HS-27A (cell line): ENCODE data around the gene TUBA4B.

Source experiments
- DNase-seq: peaks from one replicate; pipeline ENCODE4 v3.0.0-alpha.2; 2012; ENCODE audit warnings: low read depth, missing footprints

TUBA4B gene

GRCh38 chr2:219218732-219219701 is 34.0 kb upstream of the TUBA4B start, which contains the start of gene ABCB6:
TSS of gene ABCB6 (minus strand) at chr2:219218958. CDS start at chr2:219218673, 285 bp downstream.
- peak; percentile 55 for DNase-seq

DNA sequence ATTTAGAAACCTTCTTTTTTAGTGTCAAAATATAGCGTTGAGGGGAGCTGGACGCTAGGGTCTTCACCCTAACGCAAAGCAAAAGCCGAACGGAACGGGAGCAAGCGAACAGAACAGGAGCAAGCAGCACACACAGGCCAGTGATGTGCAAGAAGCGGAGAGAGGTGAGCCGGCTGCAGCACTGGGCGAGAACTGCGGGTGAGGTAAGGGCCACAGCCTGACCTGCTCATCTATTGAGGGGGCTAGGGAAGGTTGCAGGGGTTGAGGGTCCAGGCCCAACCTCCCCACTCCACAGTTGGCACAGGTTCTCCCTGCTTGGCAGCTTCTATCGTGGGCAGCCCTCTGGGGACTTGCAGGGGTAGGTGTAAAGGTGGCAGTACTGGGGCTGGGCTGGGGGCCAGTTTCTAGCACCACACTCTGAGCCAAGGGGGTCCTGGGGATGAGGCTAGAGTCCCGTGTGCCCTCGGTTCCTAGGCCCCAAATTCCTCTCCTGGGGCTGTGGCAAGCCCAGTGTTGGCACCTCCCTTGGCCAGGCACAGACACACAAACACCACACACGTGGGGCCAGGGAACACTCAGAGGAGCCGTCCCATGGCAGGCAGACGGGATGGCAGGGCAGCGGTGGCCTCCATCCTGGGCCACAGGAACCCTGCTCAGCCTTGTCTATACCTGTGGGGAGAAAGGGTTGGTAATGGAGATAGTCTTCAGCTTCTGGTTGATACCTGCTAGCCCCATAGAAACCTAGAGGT is 33.1 kb upstream of the TUBA4B start:
- no peak for DNase-seq

GRCh38 chr2:219220652-219221402 is 32.2 kb upstream of the TUBA4B start:
- DNase-seq, result no peak

GRCh38 chr2:219221957-219222518 is 31.0 kb upstream of the TUBA4B start:
- DNase-seq, result no peak

GRCh38 chr2:219223831-219224610 is 29.0 kb upstream of the TUBA4B start:
- no peak for DNase-seq

DNA sequence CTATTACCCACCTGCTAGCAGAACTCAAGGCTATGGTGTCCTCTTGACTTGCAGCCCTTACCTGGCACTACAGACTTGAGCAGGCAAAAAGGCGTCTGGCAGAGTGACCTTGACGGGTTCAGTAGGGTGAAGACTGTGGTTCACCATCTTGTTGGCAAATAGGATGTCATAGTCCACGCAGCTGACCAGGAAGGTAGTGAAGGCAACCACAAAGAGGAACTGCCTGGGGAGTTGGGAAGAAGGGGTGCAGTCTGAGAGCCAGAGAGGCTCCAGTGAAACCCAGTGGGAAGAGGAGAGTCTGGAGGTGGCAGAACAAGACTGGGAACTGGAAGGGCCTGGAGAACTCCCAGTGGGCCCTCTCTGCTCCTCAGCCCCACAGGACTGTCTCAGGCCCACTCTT is 27.7 kb upstream of the TUBA4B start:
- no peak for DNase-seq

DNA sequence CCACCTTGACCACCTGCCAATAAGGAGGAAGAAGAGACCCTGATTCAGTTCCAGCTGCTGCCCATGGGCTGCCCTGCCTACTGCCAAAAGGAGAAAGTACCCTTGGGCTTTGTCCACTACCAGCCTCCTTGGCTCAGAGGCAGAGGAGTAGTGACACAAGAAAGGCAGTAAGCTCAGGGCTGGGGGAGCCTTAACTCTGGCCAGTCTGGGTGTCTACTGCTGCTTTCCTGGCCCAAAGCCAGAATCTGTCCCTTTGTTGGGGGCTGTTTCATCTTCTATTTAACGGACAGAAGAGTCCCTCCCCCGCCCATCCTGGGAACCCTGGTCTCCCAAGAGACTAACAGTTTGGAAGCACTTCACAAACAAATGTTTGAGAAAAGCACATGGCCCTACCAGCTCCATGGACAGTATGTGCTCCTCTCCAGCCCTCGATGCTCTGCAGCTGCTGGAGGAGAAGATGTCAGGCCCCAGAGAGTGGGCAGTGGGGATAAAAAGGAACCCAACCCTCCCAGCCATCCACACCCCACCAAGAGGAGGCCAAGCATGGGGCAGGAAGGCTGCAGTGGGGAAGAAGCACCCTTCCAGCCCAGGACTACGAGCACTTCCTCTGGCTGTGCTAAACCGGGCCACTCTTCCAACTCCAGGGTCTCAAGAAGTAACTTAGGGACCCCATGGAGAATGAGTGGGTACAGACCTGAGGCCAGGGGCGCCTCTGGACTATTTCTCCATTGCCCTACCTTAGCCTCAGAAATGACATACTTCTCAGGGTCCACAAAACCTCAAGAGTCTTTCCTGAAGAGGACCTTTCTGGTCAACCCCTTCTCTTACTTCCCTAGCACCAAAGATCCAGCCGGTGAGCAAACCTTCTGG is 24.8 kb upstream of the TUBA4B start:
- DNase-seq, result no peak

- no peak for DNase-seq
These were observed 24.1 kb upstream of the TUBA4B start for GRCh38 chr2:219228911-219229304.

DNA sequence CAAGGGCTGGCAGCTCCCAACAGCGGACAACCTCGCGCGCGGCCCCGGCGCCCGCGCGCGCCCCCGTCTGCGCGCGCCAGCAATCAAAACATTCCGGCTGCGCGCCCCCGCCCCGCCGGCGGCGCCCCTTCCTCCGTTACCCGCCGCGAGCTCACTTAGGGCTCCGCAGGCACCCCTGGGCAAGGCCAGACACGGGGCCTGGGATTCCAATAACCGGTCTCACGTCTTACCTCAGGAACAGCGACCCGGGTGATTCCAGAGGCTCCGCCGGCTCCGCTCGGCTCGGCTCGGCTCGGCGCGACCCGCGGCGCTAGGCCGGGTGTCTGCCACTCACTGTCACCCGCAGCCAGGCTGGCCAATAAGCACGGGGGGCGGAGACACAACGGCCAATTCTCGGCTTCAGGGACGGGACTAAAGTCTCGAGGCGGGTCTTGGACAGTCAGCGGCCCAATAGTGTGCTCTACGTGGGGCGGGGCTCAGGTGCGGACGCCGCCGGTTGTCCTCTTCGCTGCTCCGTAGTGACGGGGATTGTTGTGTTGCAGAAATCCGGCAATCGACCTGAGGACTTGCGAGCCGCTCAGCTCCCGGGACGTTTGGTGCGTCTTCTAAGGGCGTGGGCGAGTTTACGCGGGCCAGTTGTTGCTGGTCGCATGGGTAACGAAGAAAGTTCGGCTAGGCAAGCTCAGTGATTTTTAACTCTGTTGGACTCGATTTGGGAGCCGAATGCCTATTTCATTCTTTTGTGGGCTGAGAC is 23.6 kb upstream of the TUBA4B start, which contains the start of the genes ANKZF1 and ATG9A:
ANKZF1 (plus strand) TSS at position 502 of the 754 bp plus-strand sequence. CDS start 452 bp downstream, outside the sequence.
ATG9A (minus strand) TSS at position 332 of the 754 bp plus-strand sequence. CDS start 1,612 bp downstream, outside the sequence.
- DNase-seq, result peak; percentile 74

GRCh38 chr2:219230059-219230540 is 22.9 kb upstream of the TUBA4B start:
- no peak for DNase-seq

DNA sequence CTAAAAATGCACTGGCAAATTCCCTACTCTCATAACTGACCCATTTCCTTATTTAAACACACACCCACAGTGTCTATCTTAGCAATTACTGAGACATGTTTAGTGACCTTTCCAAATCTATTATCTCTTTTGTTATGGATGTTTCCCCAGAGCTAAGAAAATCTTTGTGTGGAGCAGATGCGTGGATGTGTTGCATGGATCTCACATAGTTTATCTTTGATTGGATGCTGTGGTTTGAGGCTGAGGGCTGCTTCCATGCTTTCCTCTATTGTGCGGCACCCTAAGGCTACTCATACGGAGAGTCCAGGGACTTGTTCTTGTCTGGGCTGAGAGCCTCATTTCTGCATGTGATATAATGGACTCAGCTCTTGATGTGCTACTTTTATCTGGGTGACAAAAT is 18.7 kb upstream of the TUBA4B start:
- no peak for DNase-seq

- no peak for DNase-seq
These were observed 9.7 kb upstream of the TUBA4B start for GRCh38 chr2:219243291-219243761.

- no peak for DNase-seq
These were observed 8.3 kb upstream of the TUBA4B start for GRCh38 chr2:219244789-219245147.

DNA sequence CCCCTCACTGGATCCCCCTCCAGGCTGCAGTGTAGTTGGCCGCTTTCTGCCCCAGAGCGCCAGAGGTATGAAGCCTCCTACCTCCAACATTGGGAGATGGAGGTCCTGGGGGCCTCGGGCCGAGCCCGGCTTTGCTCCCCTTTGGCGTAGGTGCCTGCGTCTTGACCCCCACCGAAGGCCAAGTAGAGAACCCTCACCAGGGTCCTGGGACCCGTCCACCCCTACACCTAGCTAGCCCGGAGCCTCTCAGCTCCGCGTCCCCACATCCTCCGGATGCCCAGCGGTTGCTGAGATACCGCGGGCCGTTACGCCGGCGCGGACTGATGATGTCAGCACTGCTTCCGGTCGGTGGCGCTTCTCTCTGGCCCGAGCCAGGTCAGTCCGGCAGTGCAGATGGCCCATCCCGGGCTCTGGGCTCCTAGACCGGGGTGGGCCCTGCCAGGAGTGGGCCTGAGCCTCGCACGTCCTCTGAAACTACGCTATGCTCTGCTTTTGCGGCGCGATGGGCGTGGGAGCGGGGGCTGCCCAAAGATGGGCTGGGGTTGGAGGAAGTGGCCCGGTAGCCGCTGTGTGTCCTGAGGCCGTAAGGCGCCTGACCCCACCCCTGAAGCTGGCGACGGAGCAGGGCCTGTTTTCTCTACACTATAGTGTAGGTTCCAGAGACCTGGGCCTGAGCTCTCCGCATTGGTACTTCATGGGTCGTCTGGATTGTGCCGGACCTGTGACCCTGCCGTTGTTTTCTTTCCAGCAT is 7.7 kb upstream of the TUBA4B start, which contains the start of the genes GLB1L and STK16:
GLB1L (minus strand) TSS at position 297 of the 751 bp plus-strand sequence. CDS start 1,871 bp downstream, outside the sequence.
STK16 (plus strand) TSS at position 332 of the 751 bp plus-strand sequence. CDS start 521 bp downstream, outside the sequence.
- DNase-seq, result peak; percentile 60

- no peak for DNase-seq
These were observed 7.2 kb upstream of the TUBA4B start for GRCh38 chr2:219245899-219246230.

GRCh38 chr2:219246559-219246958 is 6.5 kb upstream of the TUBA4B start:
- no peak for DNase-seq

DNA sequence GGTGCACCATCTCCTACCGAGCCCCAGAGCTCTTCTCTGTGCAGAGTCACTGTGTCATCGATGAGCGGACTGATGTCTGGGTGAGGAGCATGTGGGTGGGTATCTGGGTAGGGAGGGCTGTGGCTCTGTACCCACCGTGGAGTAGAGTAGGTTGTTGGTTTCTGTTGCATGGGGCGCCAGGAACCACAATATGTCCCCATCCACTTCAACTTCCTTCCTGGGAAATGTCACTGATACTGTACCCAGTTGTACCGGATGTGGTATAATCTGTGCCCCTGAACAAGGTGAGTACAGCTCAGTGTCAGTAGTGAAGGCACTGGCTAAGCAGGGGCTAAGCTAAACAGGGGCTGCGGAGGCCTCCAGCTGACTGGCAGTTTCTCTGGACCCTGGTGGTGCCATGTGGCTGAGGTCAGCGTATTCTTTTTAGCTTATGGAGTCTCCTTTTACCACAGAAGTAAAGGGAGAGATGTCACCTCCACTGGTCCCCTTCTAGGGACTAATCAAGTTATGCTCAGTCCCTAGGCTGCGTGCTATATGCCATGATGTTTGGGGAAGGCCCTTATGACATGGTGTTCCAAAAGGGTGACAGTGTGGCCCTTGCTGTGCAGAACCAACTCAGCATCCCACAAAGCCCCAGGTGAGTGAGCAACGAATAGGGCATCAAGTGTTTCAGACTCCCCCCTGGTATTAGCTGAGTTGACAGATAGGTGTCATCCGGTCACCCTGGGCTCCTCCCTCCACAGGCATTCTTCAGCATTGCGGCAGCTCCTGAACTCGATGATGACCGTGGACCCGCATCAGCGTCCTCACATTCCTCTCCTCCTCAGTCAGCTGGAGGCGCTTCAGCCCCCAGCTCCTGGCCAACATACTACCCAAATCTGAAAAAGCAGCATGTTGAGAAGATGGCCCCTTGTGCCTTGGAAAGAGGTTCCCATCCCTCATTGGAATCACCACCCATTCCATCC is 5.1 kb upstream of the TUBA4B start:
- no peak for DNase-seq
